IPS DF 6.9 (cell line): ENCODE measurements around the gene VGLL2.

Experiments used
- DNase-seq: peaks from one replicate; pipeline ENCODE4 v3.0.0-alpha.2; 2013; ENCODE audit warnings: low read depth, low spot score
- H3K27ac ChIP-seq: one replicate; pipeline ENCODE4 v1.5.1; 2013; ENCODE audit warnings: low read length, control low read depth
- H3K27me3 ChIP-seq: 2 replicates; pipeline ENCODE4 v1.6.1; 2013; ENCODE audit warnings: mild to moderate bottlenecking, low read length; ENCODE audit not compliant: control insufficient read depth, insufficient read depth
- H3K36me3 ChIP-seq: 2 replicates; pipeline ENCODE4 v1.6.1; 2013; ENCODE audit warnings: low read length; ENCODE audit not compliant: control insufficient read depth, insufficient read depth
- H3K4me1 ChIP-seq: 2 replicates; pipeline ENCODE4 v1.6.1; 2013; ENCODE audit warnings: low read length; ENCODE audit not compliant: control insufficient read depth, insufficient read depth
- H3K4me3 ChIP-seq: 2 replicates; pipeline ENCODE4 v1.5.1; 2013; ENCODE audit warnings: mild to moderate bottlenecking, low read length
- H3K9me3 ChIP-seq: 2 replicates; pipeline ENCODE4 v1.6.1; 2013; ENCODE audit warnings: low read length, inconsistent platforms; ENCODE audit not compliant: control insufficient read depth, insufficient read depth
- WGBS: extraction: QIAGEN DNeasy Blood & Tissue Kit; methylation state at CpG from one replicate; pipeline ENCODE4 v1.1.7; 2013; ENCODE audit warnings: mixed read lengths, missing lambda C conversion rate; ENCODE audit not compliant: insufficient read length, insufficient coverage; 5-methylcytosine and 5-hydroxymethylcytosine counted together

VGLL2 gene

GRCh38 chr6:117265410-117266256 lies at the start of gene VGLL2:
TSS of gene VGLL2 (plus strand) at chr6:117265558. CDS start at chr6:117265764, 206 bp downstream.
- no CpG with 5 or more reads among the region's 63 CpGs for WGBS
- Histone ChIP-seq H3K27ac (no peak within 1 kb of the TSS), H3K27me3 (peaks cover 77% of the 10 kb centered on the region), H3K4me3 (peak within 1 kb of the TSS; percentile 37), H3K4me1 (no peaks in the 10 kb centered on the region; the same call in 1 of the 2 replicates), H3K9me3 (no peaks in the 10 kb centered on the region), H3K36me3 (no peaks in the 10 kb centered on the region)
- DNase-seq: no peak

- Histone ChIP-seq H3K4me1 (no peaks in the 10 kb centered on the region; the same call in 1 of the 2 replicates), H3K36me3 (no peaks in the 10 kb centered on the region), H3K27ac (no peak overlapping the region), H3K9me3 (no peaks in the 10 kb centered on the region), H3K27me3 (no peaks in the 10 kb centered on the region), H3K4me3 (no peak overlapping the region)
- WGBS: no CpG with 5 or more reads among the region's 3 CpGs
- DNase-seq: no peak
These were observed 42.5 kb upstream of the VGLL2 start for GRCh38 chr6:117222861-117223260.

- no peaks in the 10 kb centered on the region for H3K9me3 ChIP-seq
- no CpG with 5 or more reads among the region's 1 CpG for WGBS
- no peaks in the 10 kb centered on the region; the same call in 1 of the 2 replicates for H3K4me1 ChIP-seq
- no peak for DNase-seq
- H3K27me3 ChIP-seq: no peaks in the 10 kb centered on the region
- H3K27ac ChIP-seq: no peak overlapping the region
- H3K36me3 ChIP-seq: no peaks in the 10 kb centered on the region
- no peak overlapping the region for H3K4me3 ChIP-seq
These were observed 38.6 kb upstream of the VGLL2 start for GRCh38 chr6:117226778-117227177.

GRCh38 chr6:117227245-117227962 lies 38.0 kb upstream of the VGLL2 start:
- Histone ChIP-seq H3K27ac (no peak overlapping the region), H3K4me3 (no peak overlapping the region), H3K27me3 (no peaks in the 10 kb centered on the region), H3K9me3 (no peaks in the 10 kb centered on the region), H3K4me1 (no peaks in the 10 kb centered on the region; the same call in 1 of the 2 replicates), H3K36me3 (no peaks in the 10 kb centered on the region)
- no peak for DNase-seq
- WGBS: no CpG with 5 or more reads among the region's 3 CpGs

- Histone ChIP-seq H3K9me3 (no peaks in the 10 kb centered on the region), H3K27me3 (no peaks in the 10 kb centered on the region), H3K4me3 (no peak overlapping the region), H3K4me1 (no peaks in the 10 kb centered on the region), H3K27ac (no peak overlapping the region), H3K36me3 (no peaks in the 10 kb centered on the region)
- no CpG with 5 or more reads among the region's 1 CpG for WGBS
- no peak for DNase-seq
These were observed 37.2 kb upstream of the VGLL2 start for GRCh38 chr6:117228202-117228601.

GRCh38 chr6:117229870-117230269 lies 35.5 kb upstream of the VGLL2 start:
- Histone ChIP-seq H3K9me3 (no peaks in the 10 kb centered on the region), H3K27me3 (no peaks in the 10 kb centered on the region), H3K36me3 (no peaks in the 10 kb centered on the region), H3K4me3 (no peak overlapping the region), H3K27ac (no peak overlapping the region), H3K4me1 (no peaks in the 10 kb centered on the region)
- no peak for DNase-seq
- no CpG with 5 or more reads among the region's 1 CpG for WGBS

GRCh38 chr6:117231466-117231865 lies 33.9 kb upstream of the VGLL2 start:
- H3K27me3 ChIP-seq: no peaks in the 10 kb centered on the region
- no peak overlapping the region for H3K4me3 ChIP-seq
- H3K27ac ChIP-seq: no peak overlapping the region
- WGBS: no CpG with 5 or more reads among the region's 2 CpGs
- H3K36me3 ChIP-seq: no peaks in the 10 kb centered on the region
- DNase-seq: no peak
- H3K9me3 ChIP-seq: no peaks in the 10 kb centered on the region
- H3K4me1 ChIP-seq: no peaks in the 10 kb centered on the region

GRCh38 chr6:117232196-117232595 lies 33.2 kb upstream of the VGLL2 start:
- no peaks in the 10 kb centered on the region for H3K9me3 ChIP-seq
- H3K4me1 ChIP-seq: no peaks in the 10 kb centered on the region
- no CpG with 5 or more reads among the region's 4 CpGs for WGBS
- H3K4me3 ChIP-seq: no peak overlapping the region
- no peak for DNase-seq
- H3K36me3 ChIP-seq: no peaks in the 10 kb centered on the region
- no peaks in the 10 kb centered on the region for H3K27me3 ChIP-seq
- H3K27ac ChIP-seq: no peak overlapping the region

- H3K4me3 ChIP-seq: no peak overlapping the region
- DNase-seq: no peak
- WGBS: no CpG with 5 or more reads among the region's 3 CpGs
- H3K27me3 ChIP-seq: no peaks in the 10 kb centered on the region
- no peaks in the 10 kb centered on the region for H3K4me1 ChIP-seq
- no peak overlapping the region for H3K27ac ChIP-seq
- H3K36me3 ChIP-seq: no peaks in the 10 kb centered on the region
- H3K9me3 ChIP-seq: no peaks in the 10 kb centered on the region
These were observed 32.2 kb upstream of the VGLL2 start for GRCh38 chr6:117233145-117233544.

- no peaks in the 10 kb centered on the region for H3K27me3 ChIP-seq
- no peak overlapping the region for H3K27ac ChIP-seq
- H3K4me1 ChIP-seq: no peaks in the 10 kb centered on the region
- no peaks in the 10 kb centered on the region for H3K36me3 ChIP-seq
- WGBS: no CpG with 5 or more reads among the region's 2 CpGs
- H3K4me3 ChIP-seq: no peak overlapping the region
- no peak for DNase-seq
- no peaks in the 10 kb centered on the region for H3K9me3 ChIP-seq
These were observed 27.8 kb upstream of the VGLL2 start for GRCh38 chr6:117237561-117237960.
